RWPE1 (cell line): ENCODE data around the gene SLC25A13.
A peak's percentile ranks its signal among the peaks of the same experiment; 100 is the strongest.

ENCODE experiments used
- CTCF ChIA-PET: fragments of 350-600 bp; sonication (Branson Sonifier 250); formaldehyde crosslinking; extraction: SDS; loops from one replicate; lab custom pipeline; 2021; lab: Yijun Ruan, JAX
- POLR2A ChIA-PET: fragments of 400-600 bp; formaldehyde crosslinking; extraction: SDS; loops from one replicate; lab custom pipeline; 2020; ENCODE audit warnings: antibody characterized with exemption; ENCODE audit not compliant: low non-redundant PET; lab: Yijun Ruan, JAX
- DNase-seq: peaks from one replicate; pipeline ENCODE4 v3.0.0; 2012; ENCODE audit warnings: low spot score
- H3K27ac ChIP-seq: fragments of 450-650 bp; 2 replicates; pipeline ENCODE4 v1.5.1; 2017
- CTCF ChIP-seq: fragments of 450-650 bp; conservative IDR thresholded peaks from 2 replicates; pipeline ENCODE4 v1.5.1; 2017; ENCODE audit warnings: low read depth, mild to moderate bottlenecking

The SLC25A13 gene

GRCh38 chr7:96354881-96355280 lies 33.0 kb upstream of the SLC25A13 start:
- no peak for DNase-seq
- ChIA-PET POLR2A (no interaction called here), CTCF (no interaction called here)
- H3K27ac ChIP-seq = no peak overlapping the region
- no peak for TF ChIP-seq CTCF

GRCh38 chr7:96349572-96349971 lies 27.7 kb upstream of the SLC25A13 start:
- ChIA-PET CTCF (no interaction called here), POLR2A (no interaction called here)
- no peak for TF ChIP-seq CTCF
- DNase-seq = no peak
- H3K27ac ChIP-seq = peak overlapping the region; percentile 63

- TF ChIP-seq CTCF = no peak
- CTCF ChIA-PET = no interaction called here
- no peak for DNase-seq
- POLR2A ChIA-PET = no interaction called here
- H3K27ac ChIP-seq = no peak overlapping the region
Measured at GRCh38 chr7:96347471-96347870, 25.6 kb upstream of the SLC25A13 start.

GRCh38 chr7:96346293-96346953 lies 24.5 kb upstream of the SLC25A13 start:
- CTCF ChIA-PET = interaction anchor here (0.6 to 0.7 kb wide), 2 partner anchors 201 to 341 kb away, joined by 3 to 6 read pairs; no protein-coding TSS in a partner anchor
- TF ChIP-seq CTCF = no peak
- DNase-seq = no peak
- no peak overlapping the region for H3K27ac ChIP-seq
- POLR2A ChIA-PET = no interaction called here

- POLR2A ChIA-PET = no interaction called here
- CTCF ChIA-PET = no interaction called here
- no peak for TF ChIP-seq CTCF
- no peak overlapping the region for H3K27ac ChIP-seq
- DNase-seq = no peak
Measured at GRCh38 chr7:96344236-96344635, 22.3 kb upstream of the SLC25A13 start.

GRCh38 chr7:96342049-96342448 lies 20.2 kb upstream of the SLC25A13 start:
- ChIA-PET CTCF (no interaction called here), POLR2A (no interaction called here)
- no peak for TF ChIP-seq CTCF
- no peak for DNase-seq
- no peak overlapping the region for H3K27ac ChIP-seq
